KMS-11 (cell line): ENCODE measurements around the gene CLTC.
A peak's percentile ranks its signal among the peaks of the same experiment; 100 is the strongest.

Source experiments
- H2AFZ ChIP-seq: fragments of 200-600 bp; sonication (generic); 2 replicates; pipeline ENCODE4 v1.6.1; 2016; ENCODE audit warnings: antibody characterized with exemption, mixed run types, low read depth
- H3K27ac ChIP-seq: fragments of 200-600 bp; sonication (generic); 2 replicates; pipeline ENCODE4 v1.6.1; 2016; ENCODE audit warnings: mild to moderate bottlenecking, mixed run types
- H3K27me3 ChIP-seq: fragments of 200-600 bp; sonication (generic); 2 replicates; pipeline ENCODE4 v1.6.1; 2017; ENCODE audit warnings: mild to moderate bottlenecking, low read depth, mixed run types, moderate library complexity; ENCODE audit not compliant: insufficient read depth
- H3K36me3 ChIP-seq: fragments of 200-600 bp; sonication (generic); 2 replicates; pipeline ENCODE4 v1.6.1; 2017; ENCODE audit warnings: mild to moderate bottlenecking, mixed run types; ENCODE audit not compliant: insufficient read depth
- H3K4me1 ChIP-seq: fragments of 200-600 bp; sonication (generic); 2 replicates; pipeline ENCODE4 v1.6.1; 2016; ENCODE audit warnings: mild to moderate bottlenecking, low read depth, mixed run types; ENCODE audit not compliant: poor library complexity, severe bottlenecking
- H3K4me2 ChIP-seq: fragments of 200-600 bp; sonication (generic); 2 replicates; pipeline ENCODE4 v1.7.0; 2016; ENCODE audit warnings: mild to moderate bottlenecking, mixed run types
- H3K4me3 ChIP-seq: fragments of 200-600 bp; sonication (generic); IDR thresholded peaks from 2 replicates; pipeline ENCODE4 v1.6.1; 2017; ENCODE audit warnings: low read depth, low read length, mixed read lengths; ENCODE audit not compliant: insufficient read depth
- H3K79me2 ChIP-seq: fragments of 200-600 bp; sonication (generic); 2 replicates; pipeline ENCODE4 v1.6.1; 2016; ENCODE audit warnings: low read depth, mixed run types; ENCODE audit not compliant: insufficient read depth
- H3K9ac ChIP-seq: fragments of 200-600 bp; sonication (generic); 2 replicates; pipeline ENCODE4 v1.6.1; 2016; ENCODE audit warnings: mild to moderate bottlenecking, mixed run types
- H4K20me1 ChIP-seq: fragments of 200-600 bp; sonication (generic); 2 replicates; pipeline ENCODE4 v1.6.1; 2016; ENCODE audit warnings: mild to moderate bottlenecking, mixed run types; ENCODE audit not compliant: insufficient read depth
- CTCF ChIP-seq: fragments of 200-600 bp; sonication (generic); conservative IDR thresholded peaks from 2 replicates; pipeline ENCODE4 v1.6.1; 2017; ENCODE audit warnings: low read depth, mild to moderate bottlenecking, antibody characterized with exemption, low read length, moderate library complexity, mixed read lengths

CLTC gene

GRCh38 chr17:59702304-59702703 is 82.6 kb downstream of the CLTC start:
- Histone ChIP-seq H3K4me2 (no peak overlapping the region), H2AFZ (no peak overlapping the region), H3K79me2 (peaks cover 100% of the 10 kb centered on the region), H3K36me3 (peaks cover 16% of the 10 kb centered on the region; the same call in 1 of the 2 replicates), H3K27me3 (no peaks in the 10 kb centered on the region), H3K4me3 (no peak overlapping the region), H4K20me1 (peaks cover 34% of the 10 kb centered on the region), H3K4me1 (peaks cover 38% of the 10 kb centered on the region), H3K27ac (no peak overlapping the region), H3K9ac (no peak overlapping the region)
- TF ChIP-seq CTCF, result no peak

GRCh38 chr17:59707149-59707970 is 87.7 kb downstream of the CLTC start, which contains the start of the genes PTRH2 and VMP1:
TSS of gene PTRH2 (minus strand) at chr17:59707430. CDS start at chr17:59697978, 9,452 bp downstream.
TSS of gene VMP1 (plus strand) at chr17:59707654. CDS start at chr17:59731447, 23,793 bp downstream.
- Histone ChIP-seq H3K36me3 (no peaks in the 10 kb centered on the region; the same call in 1 of the 2 replicates), H3K4me1 (peaks cover 32% of the 10 kb centered on the region), H3K27me3 (no peaks in the 10 kb centered on the region), H3K79me2 (peaks cover 100% of the 10 kb centered on the region), H4K20me1 (peaks cover 13% of the 10 kb centered on the region; the same call in 1 of the 2 replicates), H3K4me3 (peak within 1 kb of the TSS; percentile 54), H3K9ac (peak within 1 kb of the TSS; percentile 87), H3K4me2 (peak within 1 kb of the TSS; percentile 87), H3K27ac (peak within 1 kb of the TSS; percentile 82), H2AFZ (peak within 1 kb of the TSS; percentile 77)
- TF ChIP-seq CTCF, result no peak

- peak overlapping the region; percentile 82 for H3K27ac ChIP-seq
- peak overlapping the region; percentile 87 for H3K9ac ChIP-seq
- peaks cover 99% of the 10 kb centered on the region for H3K79me2 ChIP-seq
- no peak for TF ChIP-seq CTCF
- 0 out of 2 replicates have a peak, but pooled peaks cover 7% of the 10 kb centered on the region for H4K20me1 ChIP-seq
- peaks cover 32% of the 10 kb centered on the region for H3K4me1 ChIP-seq
- H3K27me3 ChIP-seq, result no peaks in the 10 kb centered on the region
- H2AFZ ChIP-seq, result peak overlapping the region; percentile 77
- H3K36me3 ChIP-seq, result no peaks in the 10 kb centered on the region; the same call in 1 of the 2 replicates
- peak overlapping the region; percentile 87 for H3K4me2 ChIP-seq
- H3K4me3 ChIP-seq, result no peak overlapping the region
Measured at GRCh38 chr17:59707971-59708430, 88.3 kb downstream of the CLTC start.

- H4K20me1 ChIP-seq, result no peaks in the 10 kb centered on the region
- no peak overlapping the region for H3K4me3 ChIP-seq
- H3K36me3 ChIP-seq, result no peaks in the 10 kb centered on the region
- no peak overlapping the region for H2AFZ ChIP-seq
- H3K79me2 ChIP-seq, result peaks cover 91% of the 10 kb centered on the region
- TF ChIP-seq CTCF, result no peak
- H3K27ac ChIP-seq, result no peak overlapping the region
- no peak overlapping the region for H3K9ac ChIP-seq
- no peak overlapping the region for H3K4me2 ChIP-seq
- H3K27me3 ChIP-seq, result no peaks in the 10 kb centered on the region
- peaks cover 14% of the 10 kb centered on the region for H3K4me1 ChIP-seq
Measured at GRCh38 chr17:59711936-59712335, 92.2 kb downstream of the CLTC start.
